Measurements from ENCODE around the gene UTP25.

GRCh38 chr1:209825591-209826434, 2.0 kb upstream of the UTP25 start:
- TF ChIP-seq CTCF (IDR thresholded peaks at IDR 0.05): no peak
- no peak for TF ChIP-seq POLR2AphosphoS5 (IDR thresholded peaks at IDR 0.05; ENCODE audit: low read depth, low read length)
- TF ChIP-seq, protein P1, sequence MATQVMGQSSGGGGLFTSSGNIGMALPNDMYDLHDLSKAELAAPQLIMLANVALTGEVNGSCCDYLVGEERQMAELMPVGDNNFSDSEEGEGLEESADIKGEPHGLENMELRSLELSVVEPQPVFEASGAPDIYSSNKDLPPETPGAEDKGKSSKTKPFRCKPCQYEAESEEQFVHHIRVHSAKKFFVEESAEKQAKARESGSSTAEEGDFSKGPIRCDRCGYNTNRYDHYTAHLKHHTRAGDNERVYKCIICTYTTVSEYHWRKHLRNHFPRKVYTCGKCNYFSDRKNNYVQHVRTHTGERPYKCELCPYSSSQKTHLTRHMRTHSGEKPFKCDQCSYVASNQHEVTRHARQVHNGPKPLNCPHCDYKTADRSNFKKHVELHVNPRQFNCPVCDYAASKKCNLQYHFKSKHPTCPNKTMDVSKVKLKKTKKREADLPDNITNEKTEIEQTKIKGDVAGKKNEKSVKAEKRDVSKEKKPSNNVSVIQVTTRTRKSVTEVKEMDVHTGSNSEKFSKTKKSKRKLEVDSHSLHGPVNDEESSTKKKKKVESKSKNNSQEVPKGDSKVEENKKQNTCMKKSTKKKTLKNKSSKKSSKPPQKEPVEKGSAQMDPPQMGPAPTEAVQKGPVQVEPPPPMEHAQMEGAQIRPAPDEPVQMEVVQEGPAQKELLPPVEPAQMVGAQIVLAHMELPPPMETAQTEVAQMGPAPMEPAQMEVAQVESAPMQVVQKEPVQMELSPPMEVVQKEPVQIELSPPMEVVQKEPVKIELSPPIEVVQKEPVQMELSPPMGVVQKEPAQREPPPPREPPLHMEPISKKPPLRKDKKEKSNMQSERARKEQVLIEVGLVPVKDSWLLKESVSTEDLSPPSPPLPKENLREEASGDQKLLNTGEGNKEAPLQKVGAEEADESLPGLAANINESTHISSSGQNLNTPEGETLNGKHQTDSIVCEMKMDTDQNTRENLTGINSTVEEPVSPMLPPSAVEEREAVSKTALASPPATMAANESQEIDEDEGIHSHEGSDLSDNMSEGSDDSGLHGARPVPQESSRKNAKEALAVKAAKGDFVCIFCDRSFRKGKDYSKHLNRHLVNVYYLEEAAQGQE (IDR thresholded peaks at IDR 0.05; ENCODE audit: insufficient read depth in 1 of 2, low read depth in 2 of 2, low read length in 1 of 2): no peak
- no peak for TF ChIP-seq SIN3A (IDR thresholded peaks at IDR 0.05; ENCODE audit: borderline replicate concordance, insufficient read depth, low read depth, low read length)
- no peak for TF ChIP-seq TCF7L2 (IDR thresholded peaks at IDR 0.05; ENCODE audit: low read depth, low read length)

Data from Panc1 (cell line).